ENCODE measurements around the gene SKI. TPM values are rescaled to one million over a fixed set of nuclear protein-coding genes. Genes with fewer than 3 reads are reported as not detected.

Gene SKI
- total and polyA plus RNA-seq, 9 of the 15 experiments (the other 6 are each of a cell fraction or from before 2014, with no cell fraction given) = 0.10 to 60.5 (median 4.6) TPM

- TF ChIP-seq SRF (CRISPR knock-in tag; IDR thresholded peaks at IDR 0.05) (peak in 1 of 2 experiments; percentile 8; a peak in 1 of 4 replicates), RAD21 (CRISPR knock-in tag; conservative IDR thresholded peaks at IDR 0.05 in 1 of 2, IDR thresholded peaks at IDR 0.05 in 1 of 2) (peak in 1 of 2 experiments; percentile 32; a peak in 2 of 4 replicates), HDAC3 (IDR thresholded peaks at IDR 0.05; ENCODE audit: borderline replicate concordance, partially characterized antibody) (no peak), L3MBTL2 (IDR thresholded peaks at IDR 0.05) (peak; percentile 73), TBP (optimal IDR thresholded peaks at IDR 0.05; ENCODE audit: low read depth, low read length) (peak; percentile 86), MYBL2 (IDR thresholded peaks at IDR 0.05; ENCODE audit: low read depth) (no peak), MYBL2 (CRISPR knock-in tag; IDR thresholded peaks at IDR 0.05; ENCODE audit: borderline replicate concordance) (no peak), HDAC6 (IDR thresholded peaks at IDR 0.05; ENCODE audit: low read depth, low read length) (0 out of 2 replicates have a peak, but pooled peaks have one; percentile 20), TEAD1 (CRISPR knock-in tag; IDR thresholded peaks at IDR 0.05) (peak; percentile 33 to 91; a peak in 2 of 4 replicates), PML (IDR thresholded peaks at IDR 0.05; ENCODE audit: low read length) (peak; percentile 26; the same call in 1 of the 2 replicates), U2AF1 (optimal IDR thresholded peaks at IDR 0.05; ENCODE audit: low read depth, low read length) (peak; percentile 64), NR1H2 (CRISPR knock-in tag; IDR thresholded peaks at IDR 0.05) (no peak), POLR2A (conservative IDR thresholded peaks at IDR 0.05) (peak; percentile 79), TEAD4 (IDR thresholded peaks at IDR 0.05; ENCODE audit: low read length) (peak; percentile 40; the same call in 1 of the 2 replicates), TEAD4 (CRISPR knock-in tag; IDR thresholded peaks at IDR 0.05; ENCODE audit: borderline replicate concordance) (no peak), ESRRA (IDR thresholded peaks at IDR 0.05; ENCODE audit: borderline replicate concordance, low read depth) (peak; percentile 84; the same call in 1 of the 2 replicates), CBFB (CRISPR knock-in tag; IDR thresholded peaks at IDR 0.05) (peak; percentile 82), ATF7 (IDR thresholded peaks at IDR 0.05) (peak; percentile 61; the same call in 1 of the 2 replicates), NFIC (IDR thresholded peaks at IDR 0.05) (peak; percentile 80)
- TF ChIP-seq, protein P1, sequence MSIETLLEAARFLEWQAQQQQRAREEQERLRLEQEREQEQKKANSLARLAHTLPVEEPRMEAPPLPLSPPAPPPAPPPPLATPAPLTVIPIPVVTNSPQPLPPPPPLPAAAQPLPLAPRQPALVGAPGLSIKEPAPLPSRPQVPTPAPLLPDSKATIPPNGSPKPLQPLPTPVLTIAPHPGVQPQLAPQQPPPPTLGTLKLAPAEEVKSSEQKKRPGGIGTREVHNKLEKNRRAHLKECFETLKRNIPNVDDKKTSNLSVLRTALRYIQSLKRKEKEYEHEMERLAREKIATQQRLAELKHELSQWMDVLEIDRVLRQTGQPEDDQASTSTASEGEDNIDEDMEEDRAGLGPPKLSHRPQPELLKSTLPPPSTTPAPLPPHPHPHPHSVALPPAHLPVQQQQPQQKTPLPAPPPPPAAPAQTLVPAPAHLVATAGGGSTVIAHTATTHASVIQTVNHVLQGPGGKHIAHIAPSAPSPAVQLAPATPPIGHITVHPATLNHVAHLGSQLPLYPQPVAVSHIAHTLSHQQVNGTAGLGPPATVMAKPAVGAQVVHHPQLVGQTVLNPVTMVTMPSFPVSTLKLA (conservative IDR thresholded peaks at IDR 0.05) = peak in 1 of 2 experiments; percentile 53; a peak in 2 of 4 replicates
- TF ChIP-seq, protein P2, sequence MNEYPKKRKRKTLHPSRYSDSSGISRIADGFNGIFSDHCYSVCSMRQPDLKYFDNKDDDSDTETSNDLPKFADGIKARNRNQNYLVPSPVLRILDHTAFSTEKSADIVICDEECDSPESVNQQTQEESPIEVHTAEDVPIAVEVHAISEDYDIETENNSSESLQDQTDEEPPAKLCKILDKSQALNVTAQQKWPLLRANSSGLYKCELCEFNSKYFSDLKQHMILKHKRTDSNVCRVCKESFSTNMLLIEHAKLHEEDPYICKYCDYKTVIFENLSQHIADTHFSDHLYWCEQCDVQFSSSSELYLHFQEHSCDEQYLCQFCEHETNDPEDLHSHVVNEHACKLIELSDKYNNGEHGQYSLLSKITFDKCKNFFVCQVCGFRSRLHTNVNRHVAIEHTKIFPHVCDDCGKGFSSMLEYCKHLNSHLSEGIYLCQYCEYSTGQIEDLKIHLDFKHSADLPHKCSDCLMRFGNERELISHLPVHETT (CRISPR knock-in tag; conservative IDR thresholded peaks at IDR 0.05 in 1 of 2, IDR thresholded peaks at IDR 0.05 in 1 of 2) = peak in 1 of 2 experiments; percentile 89; a peak in 2 of 4 replicates
These were observed 568 bp upstream of the SKI start (continued) for GRCh38 chr1:2227346-2228156.

Data from K562 (cell line).